ENCODE data around the gene INHBC.

DNA sequence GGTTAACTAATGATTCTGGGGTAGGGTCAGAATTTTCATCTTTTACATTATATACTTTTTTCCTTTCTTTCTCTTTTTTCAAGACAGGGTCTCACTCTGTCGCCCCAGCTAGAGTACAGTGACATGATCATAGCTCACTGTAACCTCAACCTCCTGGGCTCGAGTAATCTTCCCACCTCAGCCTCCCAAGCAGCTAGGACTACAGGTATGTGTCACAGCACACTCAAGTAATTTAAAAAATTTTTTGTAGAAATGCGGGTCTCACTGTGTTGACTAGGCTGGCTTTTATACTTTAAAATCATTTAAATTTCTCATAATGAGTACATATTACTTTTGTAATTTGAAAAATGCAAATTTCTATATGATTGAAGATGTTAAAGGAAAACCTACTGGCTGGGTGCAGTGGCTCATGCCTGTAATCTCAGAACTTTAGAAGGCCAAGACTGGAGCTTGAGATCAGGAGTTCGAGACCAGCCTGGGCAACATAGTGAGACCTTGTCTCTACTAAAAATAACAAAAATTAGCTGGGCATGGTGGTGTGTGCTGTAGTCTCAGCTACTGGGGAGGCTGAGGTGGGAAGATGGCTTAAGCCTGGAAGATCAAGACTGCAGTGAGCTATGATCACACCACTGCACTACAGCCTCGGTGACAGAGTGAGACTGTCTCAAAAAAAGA, 29.5 kb upstream of the INHBC start:
- no peak for TF ChIP-seq POLR2A (IDR thresholded peaks at IDR 0.05)
- no peak for TF ChIP-seq POLR2AphosphoS5 (IDR thresholded peaks at IDR 0.05)

Measured in spleen (tissue), 3 donors.